ENCODE measurements around the gene SPNS2.
"Not testable (repeated sequence)": the region's sequence is repeated elsewhere in the genome, so short reads cannot be mapped to it uniquely, and the experiment has no call there.

SPNS2 gene

GRCh38 chr17:4577386-4577993 lies 78.8 kb downstream of the SPNS2 start:
- no peak for DNase-seq

- DNase-seq, result not testable (repeated sequence)
Measured at GRCh38 chr17:4578349-4578748, 79.7 kb downstream of the SPNS2 start.

GRCh38 chr17:4579678-4580077 lies 81.0 kb downstream of the SPNS2 start:
- DNase-seq, result no peak

- no peak for DNase-seq
Measured at GRCh38 chr17:4580291-4580690, 81.6 kb downstream of the SPNS2 start.

GRCh38 chr17:4582101-4582501 lies 83.4 kb downstream of the SPNS2 start:
- DNase-seq, result no peak

GRCh38 chr17:4582691-4583090 lies 84.0 kb downstream of the SPNS2 start:
- DNase-seq, result peak; percentile 59

- peak; percentile 77 for DNase-seq
Measured at GRCh38 chr17:4583206-4583605, 84.5 kb downstream of the SPNS2 start.

- peak; percentile 87 for DNase-seq
Measured at GRCh38 chr17:4583782-4584100, 85.1 kb downstream of the SPNS2 start.

GRCh38 chr17:4584101-4584916 lies 85.6 kb downstream of the SPNS2 start, which contains the start of gene SMTNL2:
SMTNL2 (plus strand) TSS chr17:4584529; CDS start chr17:4584606, 77 bp downstream.
- peak; percentile 63 for DNase-seq

GRCh38 chr17:4584917-4585637 lies 86.4 kb downstream of the SPNS2 start:
- no peak for DNase-seq

GRCh38 chr17:4585638-4585994 lies 86.9 kb downstream of the SPNS2 start:
- DNase-seq, result no peak

GRCh38 chr17:4586043-4586442 lies 87.4 kb downstream of the SPNS2 start:
- DNase-seq, result no peak

- DNase-seq, result no peak
Measured at GRCh38 chr17:4587195-4587594, 88.5 kb downstream of the SPNS2 start.

- DNase-seq, result no peak
Measured at GRCh38 chr17:4587803-4588202, 89.1 kb downstream of the SPNS2 start.

- DNase-seq, result no peak
Measured at GRCh38 chr17:4588391-4588790, 89.7 kb downstream of the SPNS2 start.

All from NCI-H2171 treated with DMSO at 0.1 percent for 48 hours (cell line).